Activated naive CD8-positive, alpha-beta T cell treated with anti-CD3 and anti-CD28 coated beads, Interleukin-2, amount 50 U/mL, for 24 hours (primary cell): ENCODE data around the gene GRWD1.

Experiments used
- ATAC-seq: fragments of 150-1000 bp; cut with Tn5 transposase; one replicate; pipeline ENCODE4 v1.10.0; 2021
- DNase-seq: peaks from one replicate; pipeline ENCODE4 v3.0.0; 2021
- H3K27ac Mint-ChIP-seq: one replicate; pipeline ENCODE4 v1.8.0; 2021; ENCODE audit warnings: mild to moderate bottlenecking, mixed read lengths
- H3K27me3 Mint-ChIP-seq: one replicate; pipeline ENCODE4 v1.8.0; 2021; ENCODE audit warnings: mixed read lengths
- H3K36me3 Mint-ChIP-seq: one replicate; pipeline ENCODE4 v1.8.0; 2021; ENCODE audit warnings: low read depth, mixed read lengths
- H3K4me1 Mint-ChIP-seq: one replicate; pipeline ENCODE4 v1.8.0; 2021; ENCODE audit warnings: mixed read lengths
- H3K4me3 Mint-ChIP-seq: one replicate; pipeline ENCODE4 v1.8.0; 2021; ENCODE audit warnings: mild to moderate bottlenecking, moderate library complexity, mixed read lengths
- H3K9me3 Mint-ChIP-seq: one replicate; pipeline ENCODE4 v1.8.0; 2021; ENCODE audit warnings: mixed read lengths

Gene GRWD1

GRCh38 chr19:48444129-48444935 is 1.5 kb upstream of the GRWD1 start:
- Mint-ChIP-seq H3K36me3 (peaks cover 32% of the 10 kb centered on the region), H3K9me3 (no peaks in the 10 kb centered on the region), H3K27me3 (peaks cover 22% of the 10 kb centered on the region), H3K27ac (peak overlapping the region; percentile 33), H3K4me1 (peaks cover 41% of the 10 kb centered on the region), H3K4me3 (peak overlapping the region; percentile 88)
- no peak for ATAC-seq
- no peak for DNase-seq

GRCh38 chr19:48444936-48445200 is 915 bp upstream of the GRWD1 start:
- DNase-seq (no peak), ATAC-seq (no peak)
- H3K36me3 Mint-ChIP-seq, result peaks cover 36% of the 10 kb centered on the region
- peaks cover 41% of the 10 kb centered on the region for H3K4me1 Mint-ChIP-seq
- H3K27me3 Mint-ChIP-seq, result peaks cover 22% of the 10 kb centered on the region
- peak overlapping the region; percentile 33 for H3K27ac Mint-ChIP-seq
- peak overlapping the region; percentile 88 for H3K4me3 Mint-ChIP-seq
- no peaks in the 10 kb centered on the region for H3K9me3 Mint-ChIP-seq

- Mint-ChIP-seq H3K4me1 (peaks cover 41% of the 10 kb centered on the region), H3K27me3 (peaks cover 22% of the 10 kb centered on the region), H3K27ac (peak overlapping the region; percentile 91), H3K36me3 (peaks cover 36% of the 10 kb centered on the region), H3K9me3 (no peaks in the 10 kb centered on the region), H3K4me3 (peak overlapping the region; percentile 88)
- DNase-seq (no peak), ATAC-seq (peak; percentile 7)
Measured at GRCh38 chr19:48445256-48445605, 552 bp upstream of the GRWD1 start.

GRCh38 chr19:48446579-48446978 is 796 bp downstream of the GRWD1 start:
- Mint-ChIP-seq H3K9me3 (no peaks in the 10 kb centered on the region), H3K27ac (peak overlapping the region; percentile 91), H3K36me3 (peaks cover 42% of the 10 kb centered on the region), H3K4me3 (peak overlapping the region; percentile 88), H3K4me1 (peaks cover 43% of the 10 kb centered on the region), H3K27me3 (peaks cover 19% of the 10 kb centered on the region)
- ATAC-seq (no peak), DNase-seq (no peak)

GRCh38 chr19:48448563-48448962 is 2.8 kb downstream of the GRWD1 start:
- no peak for ATAC-seq
- Mint-ChIP-seq H3K27ac (peak overlapping the region; percentile 20), H3K36me3 (peaks cover 45% of the 10 kb centered on the region), H3K9me3 (no peaks in the 10 kb centered on the region), H3K27me3 (peaks cover 11% of the 10 kb centered on the region), H3K4me3 (no peak overlapping the region), H3K4me1 (peaks cover 40% of the 10 kb centered on the region)
- no peak for DNase-seq

GRCh38 chr19:48450441-48450840 is 4.7 kb downstream of the GRWD1 start:
- no peak for DNase-seq
- Mint-ChIP-seq H3K9me3 (no peaks in the 10 kb centered on the region), H3K27me3 (no peaks in the 10 kb centered on the region), H3K27ac (no peak overlapping the region), H3K4me3 (no peak overlapping the region), H3K36me3 (peaks cover 48% of the 10 kb centered on the region), H3K4me1 (peaks cover 32% of the 10 kb centered on the region)
- no peak for ATAC-seq

GRCh38 chr19:48450863-48451262 is 5.1 kb downstream of the GRWD1 start:
- H3K27me3 Mint-ChIP-seq, result no peaks in the 10 kb centered on the region
- peaks cover 29% of the 10 kb centered on the region for H3K4me1 Mint-ChIP-seq
- H3K4me3 Mint-ChIP-seq, result no peak overlapping the region
- H3K9me3 Mint-ChIP-seq, result no peaks in the 10 kb centered on the region
- peaks cover 46% of the 10 kb centered on the region for H3K36me3 Mint-ChIP-seq
- ATAC-seq (no peak), DNase-seq (no peak)
- H3K27ac Mint-ChIP-seq, result no peak overlapping the region

- no peaks in the 10 kb centered on the region for H3K9me3 Mint-ChIP-seq
- DNase-seq (no peak), ATAC-seq (no peak)
- peaks cover 24% of the 10 kb centered on the region for H3K4me1 Mint-ChIP-seq
- no peak overlapping the region for H3K4me3 Mint-ChIP-seq
- peaks cover 39% of the 10 kb centered on the region for H3K36me3 Mint-ChIP-seq
- H3K27ac Mint-ChIP-seq, result no peak overlapping the region
- H3K27me3 Mint-ChIP-seq, result no peaks in the 10 kb centered on the region
Measured at GRCh38 chr19:48451624-48452023, 5.8 kb downstream of the GRWD1 start.

- H3K4me1 Mint-ChIP-seq, result peaks cover 18% of the 10 kb centered on the region
- DNase-seq (no peak), ATAC-seq (no peak)
- no peak overlapping the region for H3K27ac Mint-ChIP-seq
- peaks cover 34% of the 10 kb centered on the region for H3K36me3 Mint-ChIP-seq
- H3K27me3 Mint-ChIP-seq, result no peaks in the 10 kb centered on the region
- H3K9me3 Mint-ChIP-seq, result no peaks in the 10 kb centered on the region
- H3K4me3 Mint-ChIP-seq, result no peak overlapping the region
Measured at GRCh38 chr19:48452289-48453190, 6.8 kb downstream of the GRWD1 start.

- ATAC-seq, result no peak
- DNase-seq, result no peak
- H3K27ac Mint-ChIP-seq, result no peak overlapping the region
- no peak overlapping the region for H3K4me3 Mint-ChIP-seq
- H3K27me3 Mint-ChIP-seq, result no peaks in the 10 kb centered on the region
- peaks cover 8% of the 10 kb centered on the region for H3K4me1 Mint-ChIP-seq
- no peaks in the 10 kb centered on the region for H3K9me3 Mint-ChIP-seq
- peaks cover 28% of the 10 kb centered on the region for H3K36me3 Mint-ChIP-seq
Measured at GRCh38 chr19:48454150-48454730, 8.5 kb downstream of the GRWD1 start.

- Mint-ChIP-seq H3K27ac (no peak within 1 kb of the TSS), H3K27me3 (no peaks in the 10 kb centered on the region), H3K36me3 (peaks cover 27% of the 10 kb centered on the region), H3K4me1 (peaks cover 8% of the 10 kb centered on the region), H3K4me3 (no peak within 1 kb of the TSS), H3K9me3 (no peaks in the 10 kb centered on the region)
- ATAC-seq (no peak), DNase-seq (no peak)
Measured at GRCh38 chr19:48455171-48455907, 9.6 kb downstream of the GRWD1 start, which contains the start of gene KCNJ14. Gene KCNJ14 (plus strand): TSS chr19:48455574. CDS start chr19:48461725, 6,151 bp downstream.

- DNase-seq (no peak), ATAC-seq (no peak)
- Mint-ChIP-seq H3K27me3 (no peaks in the 10 kb centered on the region), H3K4me1 (peaks cover 8% of the 10 kb centered on the region), H3K36me3 (peaks cover 28% of the 10 kb centered on the region), H3K9me3 (no peaks in the 10 kb centered on the region), H3K27ac (no peak overlapping the region), H3K4me3 (no peak overlapping the region)
Measured at GRCh38 chr19:48455908-48456562, 10.3 kb downstream of the GRWD1 start.

- Mint-ChIP-seq H3K4me1 (peaks cover 6% of the 10 kb centered on the region), H3K9me3 (no peaks in the 10 kb centered on the region), H3K27me3 (no peaks in the 10 kb centered on the region), H3K4me3 (no peak overlapping the region), H3K36me3 (peaks cover 22% of the 10 kb centered on the region), H3K27ac (no peak overlapping the region)
- DNase-seq (no peak), ATAC-seq (no peak)
Measured at GRCh38 chr19:48456864-48457263, 11.1 kb downstream of the GRWD1 start.

GRCh38 chr19:48458016-48458415 is 12.2 kb downstream of the GRWD1 start:
- no peaks in the 10 kb centered on the region for H3K9me3 Mint-ChIP-seq
- H3K4me1 Mint-ChIP-seq, result peaks cover 6% of the 10 kb centered on the region
- ATAC-seq (no peak), DNase-seq (no peak)
- H3K27me3 Mint-ChIP-seq, result no peaks in the 10 kb centered on the region
- H3K36me3 Mint-ChIP-seq, result peaks cover 24% of the 10 kb centered on the region
- no peak overlapping the region for H3K27ac Mint-ChIP-seq
- no peak overlapping the region for H3K4me3 Mint-ChIP-seq
